Ovary (tissue), 9 donors: ENCODE data around the gene CCDC71. TPM values are rescaled to one million over a fixed set of nuclear protein-coding genes. Genes with fewer than 3 reads are reported as not detected.

Experiments
- DNase-seq, 5 donors: peaks; one replicate each; pipeline ENCODE4 v3.0.0-alpha.2; 2019 to 2020
- H3K27ac ChIP-seq, 2 donors: fragments of 200-600 bp; one replicate each; pipeline versions ENCODE4 v1.5.1 to v1.8.0; 2019 to 2022
- H3K27me3 ChIP-seq: fragments of 200-600 bp; one replicate; pipeline ENCODE4 v1.8.0; 2022
- H3K36me3 ChIP-seq: fragments of 200-600 bp; sonication (generic); one replicate; pipeline ENCODE4 v1.5.1; 2019
- H3K4me1 ChIP-seq: one replicate; pipeline ENCODE4 v1.8.1; 2013; ENCODE audit warnings: mild to moderate bottlenecking, moderate library complexity; ENCODE audit not compliant: insufficient read depth
- H3K4me3 ChIP-seq: fragments of 200-600 bp; sonication (generic); one replicate; pipeline ENCODE4 v1.5.1; 2017
- H3K9me3 ChIP-seq, 2 donors: fragments of 200-600 bp in 1 of 2; sonication (generic) in 1 of 2; one replicate each; pipeline versions ENCODE4 v1.5.1 to v1.8.1; 2013 to 2019; ENCODE audit warnings: mild to moderate bottlenecking in 1 of 2, moderate library complexity in 1 of 2
- EP300 ChIP-seq: sonication (generic); formaldehyde crosslinking; IDR thresholded peaks from one replicate; pipeline ENCODE4 v1.6.1; 2017; ENCODE audit warnings: antibody characterized with exemption
- POLR2A ChIP-seq: fragments of 450-650 bp; IDR thresholded peaks from one replicate; pipeline ENCODE4 v1.6.1; 2017; ENCODE audit warnings: antibody characterized with exemption, mild to moderate bottlenecking, moderate library complexity
- WGBS, 3 donors: extraction: QIAGEN DNeasy Blood & Tissue Kit in 1 of 3; methylation state at CpG; one replicate each; pipeline versions ENCODE4 v1.1.5 to v1.1.7; 2013 to 2017; 5-methylcytosine and 5-hydroxymethylcytosine counted together
- intact Hi-C, 4 donors: fragments of 100-400 bp; cut with DNase I; formaldehyde crosslinking; loops; one replicate each; pipeline versions ENCODE4 v1.11.0 to v1.15.1; 2022 to 2023
- polyA plus RNA-seq, 2 donors: library from polyadenylated mRNA; stranded (reverse); fragments of 200-250 nt in 1 of 2; fragments of 350-450 nt in 1 of 2; fragmentation: Illumina TruSeq in 1 of 2; extraction: RNeasy Lipid Tissue Mini Kit (QIAGEN cat#74804) in 1 of 2; gene quantifications; one replicate each; pipeline ENCODE4 v1.2.3, GENCODE V29; 2013 to 2014
- total RNA-seq, 7 donors: library from RNA; depleted of rRNA in 2 of 7; stranded (reverse); fragments of >200 nt in 2 of 7; fragmentation: NEBNext Ultra II Directional in 3 of 7; extraction: Animal tissue kit (Norgen Biotek cat#: 25700) in 3 of 7; gene quantifications; one replicate each; pipeline versions ENCODE4 v1.1.0 to v1.2.4, GENCODE V29; 2016 to 2023
- TF ChIP-seq, protein P1 (sequence below), 3 donors: fragments of 450-650 bp in 2 of 3; fragments of 200-600 bp in 1 of 3; IDR thresholded peaks; one replicate each; pipeline versions ENCODE4 v1.5.1 to v1.8.0; 2016 to 2022; ENCODE audit warnings: antibody characterized with exemption in 3 of 3, mild to moderate bottlenecking in 1 of 3
- donor health status: DM: no; HTN: no; CAD: no; lungs with moderate emphysema.
- donor health status: DM: no; HTN: no; CAD: no.
- donor health status: Bipolar disorder and iron deficiency.
- donor health status: DM: yes; HTN: yes; CAD: no.
- donor health status: DM: no; HTN: no; CAD: no.
- donor health status: DM: yes; HTN: yes; CAD: no.

The CCDC71 gene
- total and polyA plus RNA-seq, 9 donors = 6.9 to 39.0 (median 30.9) TPM

DNA sequence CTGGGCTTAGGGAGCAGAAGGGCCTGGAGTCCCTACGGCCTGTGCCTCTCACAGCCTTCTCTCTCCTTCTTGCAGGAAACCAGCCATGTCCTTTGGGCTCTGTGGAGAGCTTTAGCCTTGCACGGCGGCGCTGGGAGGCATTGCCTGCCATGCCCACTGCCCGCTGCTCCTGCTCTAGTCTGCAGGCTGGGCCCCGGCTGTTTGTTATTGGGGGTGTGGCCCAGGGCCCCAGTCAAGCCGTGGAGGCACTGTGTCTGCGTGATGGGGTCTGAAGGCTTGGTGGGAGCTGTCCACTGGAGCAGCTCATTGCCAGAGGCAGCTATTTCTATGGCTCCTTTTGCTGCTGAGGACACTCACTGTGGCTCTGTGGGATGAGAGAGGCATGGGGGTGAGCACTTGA lies 9.4 kb upstream of the CCDC71 start:
- Histone ChIP-seq H3K27me3 (no peaks in the 10 kb centered on the region), H3K4me3 (no peak overlapping the region), H3K9me3 (no peaks in the 10 kb centered on the region), H3K4me1 (peaks cover 14% of the 10 kb centered on the region), H3K36me3 (no peaks in the 10 kb centered on the region), H3K27ac (no peak overlapping the region)
- 79 to 88% (median 80%) methylated on average over 8 of the region's 8 CpGs for WGBS, 3 donors
- TF ChIP-seq POLR2A (no peak), EP300 (no peak)
- TF ChIP-seq, protein P1, sequence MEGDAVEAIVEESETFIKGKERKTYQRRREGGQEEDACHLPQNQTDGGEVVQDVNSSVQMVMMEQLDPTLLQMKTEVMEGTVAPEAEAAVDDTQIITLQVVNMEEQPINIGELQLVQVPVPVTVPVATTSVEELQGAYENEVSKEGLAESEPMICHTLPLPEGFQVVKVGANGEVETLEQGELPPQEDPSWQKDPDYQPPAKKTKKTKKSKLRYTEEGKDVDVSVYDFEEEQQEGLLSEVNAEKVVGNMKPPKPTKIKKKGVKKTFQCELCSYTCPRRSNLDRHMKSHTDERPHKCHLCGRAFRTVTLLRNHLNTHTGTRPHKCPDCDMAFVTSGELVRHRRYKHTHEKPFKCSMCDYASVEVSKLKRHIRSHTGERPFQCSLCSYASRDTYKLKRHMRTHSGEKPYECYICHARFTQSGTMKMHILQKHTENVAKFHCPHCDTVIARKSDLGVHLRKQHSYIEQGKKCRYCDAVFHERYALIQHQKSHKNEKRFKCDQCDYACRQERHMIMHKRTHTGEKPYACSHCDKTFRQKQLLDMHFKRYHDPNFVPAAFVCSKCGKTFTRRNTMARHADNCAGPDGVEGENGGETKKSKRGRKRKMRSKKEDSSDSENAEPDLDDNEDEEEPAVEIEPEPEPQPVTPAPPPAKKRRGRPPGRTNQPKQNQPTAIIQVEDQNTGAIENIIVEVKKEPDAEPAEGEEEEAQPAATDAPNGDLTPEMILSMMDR (IDR thresholded peaks at IDR 0.05) = no peak
- intact Hi-C loops = loop anchor here in 3 of 4 donors (10.0 kb wide), 2 partner anchors 99 to 269 kb away; partner anchors contain the start of gene C3orf62 (in 1 of the 3)
- DNase-seq = no peak

DNA sequence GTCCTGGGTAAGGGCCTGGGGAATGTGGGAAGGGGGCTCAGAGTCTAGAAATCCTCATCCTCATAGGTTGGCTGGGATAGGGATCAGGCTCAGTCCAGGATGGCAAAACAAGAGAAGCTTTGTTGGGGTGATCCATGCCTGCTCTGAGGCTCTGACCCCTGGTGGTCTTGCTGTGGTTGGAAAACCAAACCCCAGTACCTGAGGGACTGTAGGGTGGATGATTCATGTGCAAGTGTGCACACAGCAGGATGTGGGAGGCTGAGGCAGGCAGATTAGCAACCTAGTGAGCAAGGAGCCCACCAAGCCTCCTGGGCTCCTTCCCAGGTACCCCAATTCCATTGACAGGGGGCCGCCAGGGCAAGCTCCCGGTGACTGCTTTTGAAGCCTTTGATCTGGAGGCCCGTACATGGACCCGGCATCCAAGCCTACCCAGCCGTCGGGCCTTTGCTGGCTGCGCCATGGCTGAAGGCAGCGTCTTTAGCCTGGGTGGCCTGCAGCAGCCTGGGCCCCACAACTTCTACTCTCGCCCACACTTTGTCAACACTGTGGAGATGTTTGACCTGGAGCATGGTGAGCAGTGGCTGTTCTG lies 8.4 kb upstream of the CCDC71 start:
- H3K27me3 ChIP-seq = no peaks in the 10 kb centered on the region
- H3K27ac ChIP-seq = peak overlapping the region; percentile 35 to 89
- DNase-seq = no peak
- H3K9me3 ChIP-seq = no peaks in the 10 kb centered on the region
- intact Hi-C loops = loop anchor here (5.0 to 10.0 kb wide), 4 partner anchors 100 to 270 kb away; partner anchors contain the start of genes C3orf62 (in 4 of the 4) and USP4 (in 1 of the 4)
- no peaks in the 10 kb centered on the region for H3K36me3 ChIP-seq
- H3K4me3 ChIP-seq = no peak overlapping the region
- TF ChIP-seq, protein P1 (IDR thresholded peaks at IDR 0.05) = no peak
- TF ChIP-seq POLR2A (no peak), EP300 (no peak)
- 85 to 97% (median 92%) methylated on average over 9 of the region's 9 CpGs for WGBS, 3 donors
- peaks cover 14% of the 10 kb centered on the region for H3K4me1 ChIP-seq

- DNase-seq = peak in 1 of 5 donors; percentile 51
- Histone ChIP-seq H3K27me3 (no peaks in the 10 kb centered on the region), H3K36me3 (no peaks in the 10 kb centered on the region), H3K27ac (peak overlapping the region; percentile 75 to 89), H3K4me3 (peak overlapping the region; percentile 19), H3K9me3 (no peaks in the 10 kb centered on the region), H3K4me1 (peaks cover 14% of the 10 kb centered on the region)
- TF ChIP-seq EP300 = no peak
- TF ChIP-seq, protein P1 (IDR thresholded peaks at IDR 0.05) = no peak
- WGBS, 3 donors = 7 to 10% (median 8%) methylated on average over 4 of the region's 4 CpGs
- intact Hi-C loops = loop anchor here (5.0 to 10.0 kb wide), 4 partner anchors 101 to 271 kb away; partner anchors contain the start of genes C3orf62 (in 4 of the 4) and USP4 (in 1 of the 4)
Observed at GRCh38 chr3:49173792-49174170, 7.7 kb upstream of the CCDC71 start.

DNA sequence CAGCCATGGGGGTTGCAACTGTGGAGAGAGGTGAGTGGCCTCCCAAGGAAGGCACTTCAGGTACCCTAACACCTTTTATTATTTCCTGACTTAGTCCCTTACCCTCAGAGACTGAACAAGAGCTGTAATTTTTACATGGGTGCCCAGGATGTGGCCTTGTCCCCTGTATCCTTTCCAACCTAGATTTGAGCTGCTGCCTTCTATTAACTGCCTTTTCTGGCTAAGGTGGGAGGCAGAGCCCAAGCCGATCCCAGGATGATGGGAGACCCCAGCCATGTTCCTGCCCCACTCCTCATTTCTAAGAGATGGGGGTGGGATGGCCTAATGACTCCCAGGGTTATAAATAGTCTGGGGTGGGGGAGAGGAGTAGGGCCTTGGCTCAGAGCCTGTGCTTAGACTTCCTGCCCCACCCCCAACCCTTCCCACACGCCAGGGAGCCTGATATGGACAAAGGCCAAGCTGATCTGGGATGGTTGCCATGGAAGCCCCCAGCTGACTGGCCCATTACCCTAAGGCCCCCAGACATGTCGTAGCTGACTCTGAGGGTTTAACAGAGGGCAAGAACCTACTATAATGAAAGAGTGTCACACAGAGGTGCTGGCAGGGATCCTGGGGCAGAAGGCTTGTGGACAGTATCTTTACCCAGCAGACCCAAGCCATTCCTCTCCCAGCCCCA lies 7.1 kb upstream of the CCDC71 start:
- intact Hi-C loops = loop anchor here (5.0 to 10.0 kb wide), 4 partner anchors 102 to 272 kb away; partner anchors contain the start of genes C3orf62 (in 4 of the 4) and USP4 (in 1 of the 4)
- peaks cover 14% of the 10 kb centered on the region for H3K4me1 ChIP-seq
- 0 to 4% (median 3%) methylated on average over 3 of the region's 3 CpGs for WGBS, 3 donors
- H3K4me3 ChIP-seq = peak overlapping the region; percentile 72
- peak; percentile 78 to 87 (median 86) for DNase-seq
- H3K27ac ChIP-seq = peak overlapping the region; percentile 75 to 89
- TF ChIP-seq, protein P1 (IDR thresholded peaks at IDR 0.05) = no peak
- TF ChIP-seq POLR2A (no peak), EP300 (no peak)
- no peaks in the 10 kb centered on the region for H3K36me3 ChIP-seq
- H3K27me3 ChIP-seq = no peaks in the 10 kb centered on the region
- H3K9me3 ChIP-seq = no peaks in the 10 kb centered on the region
